Testis (tissue), 3 donors: ENCODE data around the gene WDFY4. TPM values are rescaled to one million over a fixed set of nuclear protein-coding genes. Genes with fewer than 3 reads are reported as not detected.

Source experiments
- DNase-seq: peaks from one replicate; pipeline ENCODE4 v3.0.0-alpha.2; 2019
- H3K27ac ChIP-seq, 2 donors: fragments of 200-600 bp; sonication (generic); one replicate each; pipeline ENCODE4 v1.5.1; 2019
- H3K27me3 ChIP-seq: fragments of 200-600 bp; sonication (generic); one replicate; pipeline ENCODE4 v1.5.1; 2019
- H3K36me3 ChIP-seq: fragments of 200-600 bp; sonication (generic); one replicate; pipeline ENCODE4 v1.5.1; 2017; ENCODE audit warnings: low read depth; ENCODE audit errors: missing control alignments
- H3K4me1 ChIP-seq: fragments of 200-600 bp; sonication (generic); one replicate; pipeline ENCODE4 v1.5.1; 2019
- H3K4me3 ChIP-seq, 2 donors: fragments of 200-600 bp; sonication (generic); one replicate each; pipeline ENCODE4 v1.5.1; 2017 to 2019
- H3K9me3 ChIP-seq: fragments of 200-600 bp; sonication (generic); one replicate; pipeline ENCODE4 v1.5.1; 2017
- POLR2A ChIP-seq: fragments of 450-650 bp; IDR thresholded peaks from one replicate; pipeline ENCODE4 v1.6.1; 2017; ENCODE audit warnings: antibody characterized with exemption, mild to moderate bottlenecking, moderate library complexity
- WGBS, 2 donors: methylation state at CpG; one replicate each; pipeline ENCODE4 v1.1.5; 2018; 5-methylcytosine and 5-hydroxymethylcytosine counted together
- intact Hi-C: fragments of 100-400 bp; cut with DNase I; formaldehyde crosslinking; loops from one replicate; pipeline ENCODE4 v1.15.1; 2023; ENCODE audit warnings: low total_unique reads
- polyA plus RNA-seq: library from polyadenylated mRNA; stranded (reverse); fragments of 350-450 nt; fragmentation: Illumina TruSeq; extraction: RNeasy Lipid Tissue Mini Kit (QIAGEN cat#74804); gene quantifications from one replicate; pipeline ENCODE4 v1.2.3, GENCODE V29; 2014; ENCODE audit warnings: low read depth, low replicate concordance; ENCODE audit not compliant: insufficient read depth
- total RNA-seq, 2 donors: library from RNA; depleted of rRNA; stranded (reverse); fragments of >200 nt; gene quantifications; one replicate each; pipeline ENCODE4 v1.2.3, GENCODE V29; 2016
- TF ChIP-seq, protein P1 (sequence below), 3 experiments: fragments of 450-650 bp in 2 of 3; fragments of 200-600 bp in 1 of 3; sonication (generic) in 1 of 3; IDR thresholded peaks; one replicate each; pipeline ENCODE4 v1.5.1; 2016 to 2019; ENCODE audit warnings: antibody characterized with exemption in 3 of 3, mild to moderate bottlenecking in 2 of 3, moderate library complexity in 1 of 3

Gene WDFY4
- total and polyA plus RNA-seq, 3 donors from 2014 or later, result 10.2 to 21.5 (median 18.4) TPM

DNA sequence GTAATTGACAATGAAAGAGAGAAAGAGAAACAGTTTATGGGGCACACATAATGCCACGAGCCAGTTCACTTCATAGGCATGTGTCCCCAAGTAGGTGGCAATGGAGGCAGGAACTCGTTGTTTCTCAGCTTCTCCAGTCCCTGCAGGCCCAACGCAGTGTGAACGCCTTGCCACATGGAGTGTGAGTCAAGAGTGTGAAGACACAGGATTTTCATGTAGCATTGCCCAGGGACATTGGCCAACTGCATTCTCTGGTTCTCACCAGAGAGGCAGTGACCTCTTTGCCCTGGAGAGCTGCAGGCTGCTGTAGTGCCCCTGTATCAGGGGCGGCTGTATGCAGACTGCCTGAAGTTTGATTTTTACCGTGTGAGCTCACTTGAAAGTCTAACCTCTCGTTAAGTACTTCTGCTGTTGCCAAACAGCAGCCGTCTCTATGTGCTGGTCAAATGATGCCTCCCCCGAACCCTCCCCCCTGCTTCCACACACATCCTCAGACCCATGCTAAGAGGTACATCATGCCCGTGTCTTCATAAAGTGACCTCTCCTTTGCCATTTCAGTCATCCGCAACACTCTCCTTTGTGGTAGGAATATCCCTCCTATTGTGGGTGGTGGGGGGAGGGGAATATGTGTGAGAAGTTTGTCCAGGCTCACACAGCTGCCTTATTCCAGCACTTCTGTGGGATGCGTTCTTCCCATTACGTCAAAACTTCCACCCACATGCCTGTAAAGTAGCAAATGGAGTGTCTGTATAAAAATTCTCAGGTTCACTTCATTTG, 242.3 kb downstream of the WDFY4 start:
- H3K4me1 ChIP-seq, result no peaks in the 10 kb centered on the region
- intact Hi-C loops, result no loop called here
- H3K27ac ChIP-seq, result no peak overlapping the region
- 68 to 73% methylated on average over 13 of the region's 13 CpGs for WGBS, 2 donors
- no peaks in the 10 kb centered on the region for H3K36me3 ChIP-seq
- no peaks in the 10 kb centered on the region for H3K9me3 ChIP-seq
- TF ChIP-seq, protein P1, sequence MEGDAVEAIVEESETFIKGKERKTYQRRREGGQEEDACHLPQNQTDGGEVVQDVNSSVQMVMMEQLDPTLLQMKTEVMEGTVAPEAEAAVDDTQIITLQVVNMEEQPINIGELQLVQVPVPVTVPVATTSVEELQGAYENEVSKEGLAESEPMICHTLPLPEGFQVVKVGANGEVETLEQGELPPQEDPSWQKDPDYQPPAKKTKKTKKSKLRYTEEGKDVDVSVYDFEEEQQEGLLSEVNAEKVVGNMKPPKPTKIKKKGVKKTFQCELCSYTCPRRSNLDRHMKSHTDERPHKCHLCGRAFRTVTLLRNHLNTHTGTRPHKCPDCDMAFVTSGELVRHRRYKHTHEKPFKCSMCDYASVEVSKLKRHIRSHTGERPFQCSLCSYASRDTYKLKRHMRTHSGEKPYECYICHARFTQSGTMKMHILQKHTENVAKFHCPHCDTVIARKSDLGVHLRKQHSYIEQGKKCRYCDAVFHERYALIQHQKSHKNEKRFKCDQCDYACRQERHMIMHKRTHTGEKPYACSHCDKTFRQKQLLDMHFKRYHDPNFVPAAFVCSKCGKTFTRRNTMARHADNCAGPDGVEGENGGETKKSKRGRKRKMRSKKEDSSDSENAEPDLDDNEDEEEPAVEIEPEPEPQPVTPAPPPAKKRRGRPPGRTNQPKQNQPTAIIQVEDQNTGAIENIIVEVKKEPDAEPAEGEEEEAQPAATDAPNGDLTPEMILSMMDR (IDR thresholded peaks at IDR 0.05), result no peak
- TF ChIP-seq POLR2A, result no peak
- no peak for DNase-seq
- H3K27me3 ChIP-seq, result no peaks in the 10 kb centered on the region
- no peak overlapping the region for H3K4me3 ChIP-seq

DNA sequence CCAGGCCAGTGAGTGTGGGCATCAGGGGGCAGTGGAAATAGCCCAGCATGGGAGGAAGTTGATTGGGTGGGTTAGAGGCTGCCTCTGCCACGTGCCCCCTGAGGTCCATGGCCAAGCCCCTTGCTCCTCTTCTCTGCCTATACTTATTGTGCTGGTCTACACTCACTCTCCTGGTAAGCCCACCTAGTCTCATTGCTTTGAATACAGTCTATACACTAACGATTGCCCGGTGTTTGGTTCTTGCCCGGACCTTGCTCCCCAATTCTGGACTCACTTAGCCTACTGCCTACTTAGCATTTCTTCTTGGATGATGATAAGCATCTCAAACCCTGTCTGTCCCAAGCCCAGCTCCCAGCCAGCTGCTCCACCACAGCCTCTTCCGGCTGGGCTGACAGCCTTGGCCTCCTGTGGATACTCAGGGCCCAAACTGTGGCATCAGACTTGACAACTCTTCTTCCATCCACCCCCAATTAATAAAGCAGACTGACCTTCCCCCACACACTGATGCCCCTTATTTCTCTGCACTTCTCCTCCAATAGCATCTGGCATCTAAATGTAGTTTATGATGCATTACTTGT, 244.8 kb downstream of the WDFY4 start:
- WGBS, 2 donors, result 72 to 74% methylated on average over 5 of the region's 5 CpGs
- TF ChIP-seq POLR2A, result no peak
- Histone ChIP-seq H3K4me3 (no peak overlapping the region), H3K36me3 (no peaks in the 10 kb centered on the region), H3K9me3 (no peaks in the 10 kb centered on the region), H3K27ac (no peak overlapping the region), H3K27me3 (no peaks in the 10 kb centered on the region), H3K4me1 (no peaks in the 10 kb centered on the region)
- intact Hi-C loops, result no loop called here
- no peak for DNase-seq

DNA sequence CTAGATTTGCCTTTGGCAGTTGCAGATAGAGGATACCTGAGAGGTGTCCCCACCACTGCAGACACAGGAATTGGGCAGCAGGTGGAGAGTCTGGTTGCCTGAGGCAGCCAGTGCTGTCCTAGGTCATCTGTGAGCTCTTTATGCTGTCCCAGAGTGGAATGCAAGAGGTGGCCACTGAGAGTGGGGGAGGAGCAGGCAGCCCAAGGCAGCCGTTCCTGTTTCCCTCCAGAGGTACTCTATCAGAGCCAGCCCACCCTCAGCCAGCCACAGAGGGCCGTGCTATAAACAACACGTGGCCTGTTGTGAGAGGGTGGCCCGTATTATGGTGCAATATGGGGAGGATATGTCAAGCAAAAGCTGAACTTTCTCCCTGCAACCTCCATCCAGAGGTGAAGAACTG, 246.5 kb downstream of the WDFY4 start:
- Histone ChIP-seq H3K9me3 (no peaks in the 10 kb centered on the region), H3K36me3 (no peaks in the 10 kb centered on the region), H3K4me3 (no peak overlapping the region), H3K4me1 (no peaks in the 10 kb centered on the region), H3K27me3 (no peaks in the 10 kb centered on the region), H3K27ac (no peak overlapping the region)
- WGBS, 2 donors, result 62 to 63% methylated on average over 4 of the region's 4 CpGs
- TF ChIP-seq POLR2A, result no peak
- TF ChIP-seq, protein P1 (IDR thresholded peaks at IDR 0.05), result no peak
- intact Hi-C loops, result no loop called here
- no peak for DNase-seq

DNA sequence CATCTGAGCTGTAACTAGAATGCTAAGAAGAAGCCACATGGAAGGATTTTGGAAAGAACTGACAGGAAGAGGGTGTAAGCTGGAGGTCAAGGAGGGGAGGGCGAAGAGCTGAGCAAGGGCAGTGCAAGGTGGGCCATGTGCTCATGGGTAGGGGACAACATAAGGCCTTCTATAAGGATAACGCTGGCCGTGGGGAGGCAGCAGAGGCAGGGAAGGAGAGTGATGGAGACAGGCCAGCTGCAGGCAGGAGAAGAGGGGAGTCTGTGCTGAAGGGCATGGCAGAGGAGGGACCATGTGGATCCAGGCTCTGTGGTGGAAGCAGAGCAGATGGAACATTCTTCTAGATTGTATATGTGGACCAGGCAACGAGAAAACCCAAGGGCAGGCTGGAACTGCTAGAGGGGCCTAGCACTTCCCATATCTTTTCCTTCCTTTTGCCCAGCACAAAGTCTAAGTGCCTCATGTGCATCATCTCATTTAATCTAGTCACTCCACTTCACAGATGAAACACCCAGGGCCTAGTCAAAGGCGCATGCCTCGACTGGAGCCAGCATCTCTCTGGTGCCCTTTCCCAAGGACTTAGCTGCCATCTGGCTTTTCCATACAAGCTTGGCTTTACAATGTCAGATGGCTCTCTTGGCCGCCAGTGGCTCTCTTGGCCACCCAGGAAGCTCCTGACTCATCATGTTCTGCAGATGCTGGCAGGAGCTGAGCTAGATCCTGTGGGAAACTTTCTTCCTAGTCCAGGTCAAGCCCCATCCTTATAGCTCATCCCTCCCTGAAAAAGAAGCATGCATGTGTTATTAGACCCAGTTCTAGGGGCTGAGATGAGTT, 248.4 kb downstream of the WDFY4 start:
- no peaks in the 10 kb centered on the region for H3K9me3 ChIP-seq
- intact Hi-C loops, result no loop called here
- 83 to 85% methylated on average over 7 of the region's 7 CpGs for WGBS, 2 donors

More for the DNA sequence above, 248.4 kb downstream of the WDFY4 start:
- Histone ChIP-seq H3K27me3 (no peaks in the 10 kb centered on the region), H3K27ac (no peak overlapping the region), H3K4me1 (no peaks in the 10 kb centered on the region), H3K4me3 (no peak overlapping the region), H3K36me3 (no peaks in the 10 kb centered on the region)
- DNase-seq, result no peak
- TF ChIP-seq, protein P1 (IDR thresholded peaks at IDR 0.05), result no peak
- no peak for TF ChIP-seq POLR2A
